GM12892 (cell line): Measurements from ENCODE around the gene ZC3H14.

Experiments used
- POLR2A ChIP-seq: IDR thresholded peaks from 2 replicates; pipeline ENCODE4 v1.6.1; 2011; ENCODE audit warnings: low read depth, low read length, control low read depth
- POLR2AphosphoS5 ChIP-seq: IDR thresholded peaks from 2 replicates; pipeline ENCODE4 v1.6.1; 2011; ENCODE audit warnings: low read depth, low read length, control low read depth

DNA sequence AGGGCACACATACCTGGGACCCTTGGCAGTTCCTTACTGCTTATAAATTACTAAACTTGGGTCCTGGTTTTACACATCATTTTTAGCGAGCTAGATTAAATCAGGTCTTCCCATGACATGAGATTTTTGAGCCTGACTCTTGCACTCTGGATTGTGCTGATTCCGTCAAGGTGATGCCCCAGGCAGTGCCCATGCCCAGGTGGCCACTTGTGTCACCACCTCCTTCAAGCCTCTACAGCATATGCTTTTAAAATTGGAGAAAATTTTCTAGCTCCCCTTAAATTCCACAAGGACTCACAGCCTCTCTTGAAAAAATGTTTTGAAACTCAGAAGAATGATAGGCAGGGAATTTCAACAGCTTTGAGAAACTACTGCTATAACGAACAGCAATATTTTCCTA, 17.6 kb upstream of the ZC3H14 start:
- TF ChIP-seq POLR2AphosphoS5: no peak
- TF ChIP-seq POLR2A: no peak
